Measurements from ENCODE around the gene MYADML2. TPM values are rescaled to one million over a fixed set of nuclear protein-coding genes. Genes with fewer than 3 reads are reported as not detected.

Gene MYADML2
- total RNA-seq, 2 experiments from 2014 or later, result 0.19 TPM; not detected in 1

GRCh38 chr17:81911277-81911961, 35.6 kb downstream of the MYADML2 start, which contains the start of gene PCYT2:
Gene PCYT2 (minus strand): TSS chr17:81911399. CDS start chr17:81911355, 44 bp downstream.
- Histone ChIP-seq H3K36me3 (ENCODE audit: insufficient read depth, low read length) (peaks cover 70% of the 10 kb centered on the region), H2AFZ (ENCODE audit: low read length) (peak within 1 kb of the TSS; percentile 1; the same call in 1 of the 2 replicates), H3K27ac (ENCODE audit: low read depth, low read length, poor library complexity, severe bottlenecking) (peak within 1 kb of the TSS; percentile 22), H3K4me3 (ENCODE audit: low read depth, low read length, poor library complexity, severe bottlenecking) (peak within 1 kb of the TSS; percentile 85), H3K79me2 (ENCODE audit: insufficient read depth, low read depth, low read length) (peaks cover 5% of the 10 kb centered on the region; the same call in 1 of the 2 replicates), H4K20me1 (ENCODE audit: insufficient read depth, low read length) (no peaks in the 10 kb centered on the region; the same call in 1 of the 2 replicates), H3K9me2 (ENCODE audit: insufficient read depth, low read length) (no peaks in the 10 kb centered on the region), H3K9me3 (ENCODE audit: low read length) (no peaks in the 10 kb centered on the region), H3K4me1 (ENCODE audit: insufficient read depth, low read length, poor library complexity, severe bottlenecking) (peaks cover 15% of the 10 kb centered on the region), H3K4me2 (ENCODE audit: low read length) (peak within 1 kb of the TSS; percentile 79)
- TF ChIP-seq EZH2phosphoT487 (IDR thresholded peaks at IDR 0.05; ENCODE audit: borderline replicate concordance, low read depth, low read length) (no peak), CTCF (conservative IDR thresholded peaks at IDR 0.05; ENCODE audit: low read length) (peak; percentile 62)
- ChIA-PET CTCF (ENCODE audit: unreplicated experiment) (no interaction called here), POLR2A (interaction anchor here (0.5 kb wide), 1 partner anchor 19 kb away, joined by 3 read pairs; no protein-coding TSS in a partner anchor)
- BruUV-seq (replicated peaks), result no TSS peak
- DNase-seq (ENCODE audit: low spot score), result peak; percentile 98
- intact Hi-C loops (cut with micrococcal nuclease; ENCODE audit: unreplicated experiment), result loop anchor here (1.0 kb wide), 2 partner anchors 20 to 42 kb away; partner anchors contain the start of genes ALYREF and ANAPC11

GRCh38 chr17:81910840-81911276, 36.2 kb downstream of the MYADML2 start:
- no peaks in the 10 kb centered on the region for H3K9me3 ChIP-seq (ENCODE audit: low read length)
- H2AFZ ChIP-seq (ENCODE audit: low read length), result peak overlapping the region; percentile 1; the same call in 1 of the 2 replicates
- H4K20me1 ChIP-seq (ENCODE audit: insufficient read depth, low read length), result no peaks in the 10 kb centered on the region; the same call in 1 of the 2 replicates
- H3K4me3 ChIP-seq (ENCODE audit: low read depth, low read length, poor library complexity, severe bottlenecking), result peak overlapping the region; percentile 85
- H3K4me2 ChIP-seq (ENCODE audit: low read length), result peak overlapping the region; percentile 79
- TF ChIP-seq EZH2phosphoT487 (IDR thresholded peaks at IDR 0.05; ENCODE audit: borderline replicate concordance, low read depth, low read length) (no peak), CTCF (conservative IDR thresholded peaks at IDR 0.05; ENCODE audit: low read length) (no peak)
- peaks cover 71% of the 10 kb centered on the region for H3K36me3 ChIP-seq (ENCODE audit: insufficient read depth, low read length)
- peak overlapping the region; percentile 22 for H3K27ac ChIP-seq (ENCODE audit: low read depth, low read length, poor library complexity, severe bottlenecking)
- H3K79me2 ChIP-seq (ENCODE audit: insufficient read depth, low read depth, low read length), result peaks cover 5% of the 10 kb centered on the region; the same call in 1 of the 2 replicates
- ChIA-PET POLR2A (interaction anchor here (0.5 kb wide), 1 partner anchor 18 kb away, joined by 3 read pairs; no protein-coding TSS in a partner anchor), CTCF (ENCODE audit: unreplicated experiment) (no interaction called here)
- no peak for DNase-seq (ENCODE audit: low spot score)
- H3K9me2 ChIP-seq (ENCODE audit: insufficient read depth, low read length), result no peaks in the 10 kb centered on the region
- intact Hi-C loops (cut with micrococcal nuclease; ENCODE audit: unreplicated experiment), result loop anchor here (1.0 kb wide), 2 partner anchors 20 to 42 kb away; partner anchors contain the start of genes ALYREF and ANAPC11
- peaks cover 15% of the 10 kb centered on the region for H3K4me1 ChIP-seq (ENCODE audit: insufficient read depth, low read length, poor library complexity, severe bottlenecking)
- no TSS peak for BruUV-seq (replicated peaks)
